Mesothelial cell of epicardium (in vitro differentiated cells): ENCODE measurements around the gene SERPINB7. TPM values are rescaled to one million over a fixed set of nuclear protein-coding genes. Genes with fewer than 3 reads are reported as not detected.

Source experiments
- DNase-seq, 2 experiments: peaks; one replicate each; pipeline ENCODE4 v3.0.0; 2021; ENCODE audit warnings: low spot score in 2 of 2; ENCODE audit not compliant: unreplicated experiment in 2 of 2
- H3K27ac Mint-ChIP-seq: 2 replicates; pipeline ENCODE4 v1.8.0; 2021; ENCODE audit warnings: mixed read lengths
- H3K27me3 Mint-ChIP-seq: 2 replicates; pipeline ENCODE4 v1.8.0; 2021; ENCODE audit warnings: low read depth, mixed read lengths
- H3K36me3 Mint-ChIP-seq: 2 replicates; pipeline ENCODE4 v1.8.0; 2021; ENCODE audit warnings: mixed read lengths
- H3K4me1 Mint-ChIP-seq: 2 replicates; pipeline ENCODE4 v1.8.0; 2021; ENCODE audit warnings: mixed read lengths
- H3K4me3 Mint-ChIP-seq: 2 replicates; pipeline ENCODE4 v1.8.0; 2021; ENCODE audit warnings: mild to moderate bottlenecking, moderate library complexity, mixed read lengths
- H3K9me3 Mint-ChIP-seq: 2 replicates; pipeline ENCODE4 v1.8.0; 2021; ENCODE audit warnings: mixed read lengths
- CTCF ChIP-seq: fragments of 200-600 bp; sonication (generic); IDR thresholded peaks from one replicate; pipeline ENCODE4 v1.5.0; 2021; ENCODE audit warnings: antibody characterized with exemption; ENCODE audit not compliant: unreplicated experiment
- total RNA-seq: library from RNA; stranded (reverse); gene quantifications from 3 replicates; pipeline ENCODE4 v1.2.1, GENCODE V29; 2021

SERPINB7 gene
- total RNA-seq, 1 donor from 2014 or later, result 0.40 TPM

GRCh38 chr18:63741769-63742168 lies 33.4 kb upstream of the SERPINB7 start:
- H3K4me1 Mint-ChIP-seq, result no peaks in the 10 kb centered on the region
- no peak overlapping the region for H3K27ac Mint-ChIP-seq
- peaks cover 5% of the 10 kb centered on the region for H3K9me3 Mint-ChIP-seq
- DNase-seq, result no peak
- H3K27me3 Mint-ChIP-seq, result peaks cover 2% of the 10 kb centered on the region
- no peaks in the 10 kb centered on the region for H3K36me3 Mint-ChIP-seq
- H3K4me3 Mint-ChIP-seq, result no peak overlapping the region
- TF ChIP-seq CTCF, result no peak

GRCh38 chr18:63747006-63747405 lies 28.2 kb upstream of the SERPINB7 start:
- H3K4me3 Mint-ChIP-seq, result no peak overlapping the region
- no peaks in the 10 kb centered on the region for H3K27me3 Mint-ChIP-seq
- H3K9me3 Mint-ChIP-seq, result no peaks in the 10 kb centered on the region
- DNase-seq, result no peak
- no peaks in the 10 kb centered on the region for H3K36me3 Mint-ChIP-seq
- H3K27ac Mint-ChIP-seq, result no peak overlapping the region
- no peak for TF ChIP-seq CTCF
- no peaks in the 10 kb centered on the region for H3K4me1 Mint-ChIP-seq

GRCh38 chr18:63749489-63749888 lies 25.7 kb upstream of the SERPINB7 start:
- no peak for DNase-seq
- Mint-ChIP-seq H3K4me3 (no peak overlapping the region), H3K36me3 (no peaks in the 10 kb centered on the region), H3K4me1 (no peaks in the 10 kb centered on the region), H3K9me3 (peaks cover 6% of the 10 kb centered on the region), H3K27me3 (no peaks in the 10 kb centered on the region), H3K27ac (no peak overlapping the region)
- TF ChIP-seq CTCF, result no peak

GRCh38 chr18:63752636-63753035 lies 22.6 kb upstream of the SERPINB7 start:
- no peaks in the 10 kb centered on the region for H3K27me3 Mint-ChIP-seq
- peaks cover 6% of the 10 kb centered on the region for H3K9me3 Mint-ChIP-seq
- H3K27ac Mint-ChIP-seq, result no peak overlapping the region
- H3K36me3 Mint-ChIP-seq, result no peaks in the 10 kb centered on the region
- no peak for DNase-seq
- H3K4me1 Mint-ChIP-seq, result no peaks in the 10 kb centered on the region
- no peak overlapping the region for H3K4me3 Mint-ChIP-seq
- no peak for TF ChIP-seq CTCF

- Mint-ChIP-seq H3K27me3 (no peaks in the 10 kb centered on the region), H3K4me3 (no peak overlapping the region), H3K36me3 (no peaks in the 10 kb centered on the region), H3K27ac (no peak overlapping the region), H3K4me1 (no peaks in the 10 kb centered on the region), H3K9me3 (peaks cover 6% of the 10 kb centered on the region)
- no peak for DNase-seq
- no peak for TF ChIP-seq CTCF
Measured at GRCh38 chr18:63753676-63754075, 21.5 kb upstream of the SERPINB7 start.

- Mint-ChIP-seq H3K27me3 (no peaks in the 10 kb centered on the region), H3K36me3 (peaks cover 4% of the 10 kb centered on the region), H3K4me1 (no peaks in the 10 kb centered on the region), H3K4me3 (no peak overlapping the region), H3K27ac (no peak overlapping the region), H3K9me3 (peaks cover 24% of the 10 kb centered on the region)
- no peak for TF ChIP-seq CTCF
- no peak for DNase-seq
Measured at GRCh38 chr18:63757541-63757940, 17.7 kb upstream of the SERPINB7 start.
